LoVo (cell line): Measurements from ENCODE around the gene DCLRE1B.

Source experiments
- DNase-seq: peaks from one replicate; pipeline ENCODE4 v3.0.0-alpha.2; 2016; ENCODE audit warnings: low spot score

Gene DCLRE1B

DNA sequence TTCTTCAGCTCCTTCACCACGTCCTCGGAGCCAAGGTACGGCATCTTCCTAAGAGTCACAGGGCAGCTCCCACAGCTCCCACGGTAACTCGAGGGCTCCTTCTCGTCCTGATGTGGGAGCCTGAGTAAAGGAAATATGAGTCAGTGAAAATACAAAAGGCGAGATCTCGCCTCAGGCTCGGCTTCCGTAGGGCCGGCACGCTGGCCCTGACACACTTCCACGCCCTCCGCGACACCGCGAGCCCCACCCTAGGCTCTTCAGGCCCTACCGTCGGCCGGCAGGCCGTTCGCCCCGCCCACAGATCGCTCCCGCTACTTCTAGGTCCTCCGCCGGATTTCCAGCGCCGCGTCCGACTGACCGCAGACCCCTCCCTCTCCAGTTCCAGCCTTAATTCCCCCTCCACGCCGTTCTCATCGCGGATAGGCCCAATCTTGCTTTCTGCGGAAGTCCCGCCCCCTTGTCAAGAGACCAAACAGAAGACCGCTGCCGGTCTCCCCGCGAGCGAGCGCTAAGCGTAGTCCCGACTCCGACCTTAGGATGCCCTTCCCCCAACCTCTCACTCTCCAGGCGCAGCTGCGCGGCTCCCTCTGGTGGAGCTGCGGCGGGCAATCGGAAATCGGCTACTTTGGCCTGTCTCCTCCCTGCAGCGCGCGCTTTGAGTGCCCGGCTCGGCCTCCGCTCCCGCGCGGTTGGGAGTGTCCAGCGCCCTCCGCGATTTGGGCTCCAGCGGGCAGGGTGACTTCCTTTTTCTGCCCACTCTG lies at the start of gene DCLRE1B, which contains the start of gene AP4B1:
TSS of gene DCLRE1B (plus strand) at position 653 of the 761 bp plus-strand sequence. CDS start 261 bp downstream, outside the sequence.
TSS of gene AP4B1 (minus strand) at position 126 of the 761 bp plus-strand sequence. CDS start at position 44, 82 bp downstream.
- DNase-seq = peak; percentile 99

DNA sequence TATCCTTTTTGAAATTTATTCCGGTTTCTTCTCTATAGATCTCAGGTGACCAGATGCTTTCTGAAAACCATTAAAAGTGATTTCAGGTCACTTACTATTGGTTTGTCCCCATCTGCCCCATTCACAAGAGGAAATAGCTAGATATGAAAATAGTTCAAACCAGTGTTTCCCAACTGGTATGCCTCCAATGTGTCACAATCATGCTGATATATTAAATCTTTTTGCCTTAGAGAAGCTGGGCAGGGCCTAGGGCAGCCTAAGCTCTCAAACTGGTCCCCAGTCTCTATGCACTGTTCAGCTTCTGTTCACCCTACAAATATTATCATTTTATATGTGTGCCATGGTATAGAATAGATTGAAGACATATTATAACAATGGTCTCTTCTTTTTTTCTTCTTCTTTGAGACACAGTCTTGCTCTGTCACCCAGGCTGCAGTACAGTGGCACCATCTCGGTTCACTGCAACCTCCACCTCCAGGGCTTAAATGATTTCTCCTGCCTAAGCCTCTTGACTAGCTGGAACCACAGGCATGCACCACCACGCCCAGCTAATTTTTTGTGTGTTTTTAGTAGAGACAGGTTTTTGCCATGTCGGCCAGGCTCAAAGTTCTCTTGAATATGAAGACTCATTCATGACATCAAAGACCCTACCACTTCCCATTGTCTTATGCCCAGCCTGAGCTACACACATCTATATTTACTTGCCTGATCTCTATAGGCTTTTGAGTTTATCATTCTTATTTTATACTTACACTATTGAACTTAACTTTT lies 49.3 kb upstream of the DCLRE1B start:
- DNase-seq = no peak

DNA sequence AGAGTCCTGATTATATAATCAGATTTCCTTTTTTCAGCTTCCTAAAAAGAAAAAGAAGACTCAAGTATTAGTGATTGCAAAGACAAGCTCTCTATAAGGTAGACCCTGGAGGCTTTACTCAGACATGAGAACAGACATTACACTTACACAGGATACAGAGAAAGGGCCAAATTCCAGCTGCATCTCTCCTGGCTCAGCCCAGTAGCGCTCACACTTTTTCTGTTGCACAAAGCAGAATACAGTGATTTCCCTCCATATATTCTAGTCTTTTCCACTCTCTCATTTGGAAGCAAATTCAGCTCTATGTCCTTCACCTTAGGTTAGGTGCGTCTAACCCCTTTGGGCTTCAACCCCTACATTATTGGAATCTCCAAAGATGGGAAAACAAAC lies 48.7 kb upstream of the DCLRE1B start:
- no peak for DNase-seq

DNA sequence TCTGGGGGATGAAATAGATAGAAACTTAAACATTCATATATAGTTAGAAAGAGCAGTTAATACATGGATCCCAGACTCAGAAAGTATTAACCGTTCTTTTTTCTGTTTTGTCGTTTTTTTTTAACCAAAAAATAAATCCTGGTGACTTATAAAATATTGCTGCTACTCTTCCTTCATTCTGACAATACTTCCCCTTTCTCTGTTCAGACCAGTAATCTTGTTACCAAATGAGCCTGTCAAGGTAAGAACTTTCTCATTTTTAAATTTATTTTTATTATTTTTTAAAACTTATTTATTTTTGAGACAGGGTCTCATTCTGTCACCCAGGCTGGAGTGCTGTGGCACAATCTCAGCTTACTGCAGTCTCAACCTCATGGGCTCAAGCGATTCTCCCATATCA lies 47.4 kb upstream of the DCLRE1B start:
- DNase-seq = no peak

DNA sequence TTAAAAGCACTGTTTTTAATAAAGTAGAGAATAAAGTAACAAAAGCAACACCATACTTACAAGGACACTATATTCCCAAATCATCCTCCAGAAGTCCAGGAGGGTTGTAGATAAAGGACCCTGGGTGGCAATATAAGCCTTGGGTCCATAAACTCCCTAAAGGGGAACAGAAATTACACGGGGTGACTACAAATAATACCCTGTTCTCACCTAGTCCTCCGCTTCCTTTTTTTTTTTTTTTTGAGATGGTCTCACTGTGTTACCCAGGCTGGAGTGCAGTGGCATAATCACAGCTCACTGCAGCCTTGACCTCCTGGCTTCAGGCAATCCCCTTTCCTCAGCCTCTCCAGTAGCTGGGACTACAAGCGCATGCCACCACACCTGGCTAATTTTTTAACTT lies 46.7 kb upstream of the DCLRE1B start:
- no peak for DNase-seq

DNA sequence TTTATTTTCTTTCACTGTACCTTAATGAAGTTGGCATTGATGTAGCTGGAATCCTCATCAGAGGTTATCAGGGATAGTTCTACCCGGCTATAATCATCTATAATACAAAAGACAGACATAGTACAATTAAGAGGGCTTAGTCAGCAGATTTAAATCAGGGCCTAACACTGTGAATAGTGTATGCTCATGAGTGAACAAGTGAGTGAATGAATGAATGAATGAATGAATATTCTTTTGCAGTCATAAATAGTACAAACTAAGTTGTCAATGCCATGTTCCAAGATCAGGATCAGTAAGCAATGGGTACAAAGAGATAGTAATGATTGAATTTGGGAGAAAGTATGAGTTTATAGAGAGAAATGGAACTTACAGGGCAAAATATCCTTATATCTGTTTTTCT lies 46.1 kb upstream of the DCLRE1B start:
- no peak for DNase-seq

DNA sequence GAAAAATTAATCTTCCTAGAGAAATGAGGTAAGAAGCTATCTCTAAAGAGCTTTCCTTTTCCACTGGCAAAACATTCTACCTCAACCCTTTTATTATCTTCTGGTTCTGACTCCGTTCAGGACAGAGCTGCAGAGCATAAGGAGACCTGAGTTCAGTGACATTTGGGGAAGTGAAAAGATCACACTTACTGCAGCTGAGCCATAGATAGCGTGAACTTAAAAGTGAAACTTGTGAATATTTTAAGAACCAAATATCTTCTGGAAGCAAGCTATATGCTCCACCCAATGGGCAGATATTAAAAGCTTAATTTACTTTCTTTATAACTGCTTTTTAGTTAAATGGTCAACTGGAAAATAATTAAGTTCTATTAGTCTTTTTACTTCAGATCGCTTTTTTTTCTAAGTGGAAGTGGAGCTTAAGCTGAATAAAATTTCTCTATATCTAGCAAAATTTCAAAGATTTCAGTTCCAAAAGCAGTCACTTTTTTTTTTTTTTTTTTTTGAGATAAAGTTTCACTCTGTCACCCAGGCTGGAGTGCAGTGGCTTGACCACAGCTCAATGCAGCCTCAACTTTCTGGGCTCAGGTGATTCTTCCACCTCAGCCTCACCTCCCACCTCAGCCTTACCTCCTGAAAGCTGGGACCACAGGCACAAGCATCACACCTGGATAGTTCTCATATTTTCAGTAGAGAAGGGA lies 45.5 kb upstream of the DCLRE1B start:
- no peak for DNase-seq

DNA sequence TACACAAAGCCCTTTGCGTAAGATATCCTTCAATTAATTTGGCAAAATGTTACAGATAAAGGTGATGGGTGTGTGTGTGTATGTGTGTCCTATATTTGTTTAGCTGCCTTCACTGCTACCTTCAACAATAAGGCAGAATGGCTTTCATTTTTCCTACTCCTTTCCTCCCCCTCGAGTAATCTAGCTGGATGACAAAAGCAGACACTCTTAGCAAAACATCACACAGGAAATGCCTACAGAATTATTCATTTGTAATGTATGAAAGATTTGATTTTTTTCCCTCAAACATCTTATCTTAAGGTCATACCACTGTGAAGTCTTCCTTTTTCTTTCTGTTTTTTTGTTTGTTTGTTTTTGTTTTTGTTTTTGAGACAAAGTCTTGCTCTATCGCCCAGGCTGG lies 44.2 kb upstream of the DCLRE1B start:
- DNase-seq = no peak

DNA sequence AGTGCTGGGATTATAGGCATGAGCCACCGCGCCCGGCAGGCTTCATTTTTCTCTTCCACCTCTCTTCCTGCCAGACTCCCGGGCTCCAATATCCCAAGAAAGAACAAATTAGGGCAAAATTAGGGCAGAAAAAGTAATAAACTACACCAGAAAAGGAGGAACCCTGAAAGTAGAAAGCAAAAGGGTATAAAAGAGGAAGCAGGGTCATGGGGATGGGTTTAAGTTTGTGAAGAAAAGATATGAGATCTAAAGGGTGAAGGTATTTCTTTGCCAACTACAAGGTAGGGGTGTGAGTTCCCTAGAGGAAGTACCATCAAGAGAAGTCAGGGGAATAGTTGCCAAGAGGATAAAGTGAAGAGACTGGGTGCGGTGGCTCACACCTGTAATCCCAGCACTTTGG lies 43.5 kb upstream of the DCLRE1B start:
- DNase-seq = no peak

DNA sequence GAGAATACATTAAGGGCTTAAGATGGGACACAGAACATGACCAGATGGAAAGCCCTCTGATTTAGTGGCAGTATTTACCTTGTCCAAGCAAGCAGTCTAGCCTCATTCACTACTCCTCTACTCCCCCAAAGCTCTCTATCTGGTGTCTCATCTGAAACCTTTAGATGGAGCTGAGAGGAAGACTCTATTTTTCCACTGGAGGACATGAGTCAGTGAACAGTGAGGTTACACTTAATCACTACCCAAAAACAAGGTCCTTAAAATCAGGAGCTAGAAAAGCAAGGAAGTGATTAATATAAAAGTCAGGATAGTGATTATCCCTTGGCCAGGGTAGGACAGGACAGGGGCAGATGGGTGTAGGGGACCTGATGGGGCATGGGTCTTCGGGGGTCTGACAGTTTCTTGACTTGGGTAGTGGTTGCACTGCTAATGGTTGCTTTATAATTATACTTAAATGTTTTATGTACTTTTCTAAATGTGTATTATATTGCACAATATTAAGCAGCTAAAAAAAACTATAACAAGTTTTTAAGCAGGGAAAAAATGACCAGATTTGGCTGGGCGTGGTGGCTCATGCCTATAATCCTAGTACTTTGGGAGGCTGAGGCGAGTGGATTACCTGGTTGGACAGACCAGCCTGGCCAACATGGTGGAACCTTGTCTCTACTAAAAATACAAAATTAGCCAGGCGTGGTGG lies 36.6 kb upstream of the DCLRE1B start:
- no peak for DNase-seq

DNA sequence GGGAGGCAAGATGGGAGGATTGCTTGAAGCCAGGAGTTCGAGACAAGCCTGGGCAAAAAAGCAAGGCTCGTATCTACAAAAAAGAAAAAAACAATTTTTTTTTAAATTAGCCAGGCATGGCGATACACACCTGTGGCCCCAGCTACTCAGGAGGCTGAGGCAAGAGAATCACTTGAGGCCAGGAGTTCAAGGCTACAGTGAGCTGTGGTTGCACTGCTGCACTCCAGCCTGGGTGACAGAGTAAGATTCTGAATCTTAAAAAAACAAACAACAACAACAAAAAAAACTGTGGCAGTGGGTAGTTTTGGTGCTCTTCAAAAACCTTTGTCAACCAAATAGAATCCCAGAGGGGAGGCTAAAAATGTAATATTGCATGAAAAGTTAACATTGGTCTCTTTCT lies 34.3 kb upstream of the DCLRE1B start:
- no peak for DNase-seq

DNA sequence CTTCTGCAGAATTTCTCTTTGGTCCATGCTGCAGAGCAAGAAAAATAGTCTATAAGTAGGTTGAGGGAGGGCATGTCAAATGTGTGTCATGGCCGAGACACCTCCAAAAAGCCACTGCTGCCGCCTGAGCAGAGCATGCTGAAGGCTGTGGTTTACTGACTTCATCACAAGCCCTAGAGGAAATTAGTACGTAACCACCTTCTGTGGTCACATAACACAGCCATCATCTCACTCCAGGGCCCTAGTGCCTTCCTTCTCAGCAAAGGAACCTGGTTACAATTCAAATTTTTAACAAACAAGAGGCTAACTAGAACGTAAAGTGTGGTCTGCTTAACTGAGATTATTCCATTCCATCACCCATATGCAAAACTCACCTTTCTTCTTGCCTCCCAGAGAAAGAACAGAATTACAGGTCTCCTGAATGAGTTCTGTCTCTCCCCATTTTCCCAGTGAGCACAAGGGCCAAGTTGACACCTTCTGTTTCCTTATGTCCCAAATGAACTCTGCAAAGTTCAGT lies 33.5 kb upstream of the DCLRE1B start, which contains the start of gene PTPN22:
TSS of gene PTPN22 (minus strand) at position 116 of the 517 bp plus-strand sequence.
- DNase-seq = no peak

DNA sequence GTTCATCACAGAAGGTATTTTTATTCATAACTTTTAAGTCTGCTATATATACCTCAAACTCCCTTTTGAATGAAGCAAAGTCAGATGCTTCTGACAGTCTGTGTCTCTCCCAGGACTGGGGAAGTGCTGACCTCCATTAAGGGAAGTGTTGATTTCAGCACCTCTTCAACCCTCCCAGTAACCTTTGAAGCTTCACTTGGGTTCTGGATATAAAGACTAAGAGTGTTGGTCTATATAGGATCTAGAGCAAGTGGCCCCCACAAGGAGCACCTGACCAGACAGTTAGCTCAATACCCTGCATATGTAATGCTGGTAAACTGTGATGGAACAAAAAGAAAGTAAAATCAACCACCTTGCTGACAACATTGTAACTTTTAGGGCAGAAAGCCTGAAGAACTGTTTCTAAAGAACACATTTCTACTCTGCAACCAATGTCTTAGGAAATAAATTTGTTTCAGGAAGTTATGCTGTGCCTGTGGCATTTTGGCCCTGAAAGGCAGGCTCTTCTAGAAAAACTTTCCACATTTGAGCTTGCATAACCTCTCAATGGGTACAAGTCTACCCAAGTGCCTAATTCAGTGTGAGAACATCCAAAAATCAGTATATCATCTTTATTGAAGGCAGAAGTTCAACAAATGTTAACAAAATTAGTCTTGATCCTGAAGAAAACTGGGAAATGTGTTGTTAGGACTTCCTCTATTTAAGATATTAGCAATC lies 32.7 kb upstream of the DCLRE1B start:
- DNase-seq = no peak

DNA sequence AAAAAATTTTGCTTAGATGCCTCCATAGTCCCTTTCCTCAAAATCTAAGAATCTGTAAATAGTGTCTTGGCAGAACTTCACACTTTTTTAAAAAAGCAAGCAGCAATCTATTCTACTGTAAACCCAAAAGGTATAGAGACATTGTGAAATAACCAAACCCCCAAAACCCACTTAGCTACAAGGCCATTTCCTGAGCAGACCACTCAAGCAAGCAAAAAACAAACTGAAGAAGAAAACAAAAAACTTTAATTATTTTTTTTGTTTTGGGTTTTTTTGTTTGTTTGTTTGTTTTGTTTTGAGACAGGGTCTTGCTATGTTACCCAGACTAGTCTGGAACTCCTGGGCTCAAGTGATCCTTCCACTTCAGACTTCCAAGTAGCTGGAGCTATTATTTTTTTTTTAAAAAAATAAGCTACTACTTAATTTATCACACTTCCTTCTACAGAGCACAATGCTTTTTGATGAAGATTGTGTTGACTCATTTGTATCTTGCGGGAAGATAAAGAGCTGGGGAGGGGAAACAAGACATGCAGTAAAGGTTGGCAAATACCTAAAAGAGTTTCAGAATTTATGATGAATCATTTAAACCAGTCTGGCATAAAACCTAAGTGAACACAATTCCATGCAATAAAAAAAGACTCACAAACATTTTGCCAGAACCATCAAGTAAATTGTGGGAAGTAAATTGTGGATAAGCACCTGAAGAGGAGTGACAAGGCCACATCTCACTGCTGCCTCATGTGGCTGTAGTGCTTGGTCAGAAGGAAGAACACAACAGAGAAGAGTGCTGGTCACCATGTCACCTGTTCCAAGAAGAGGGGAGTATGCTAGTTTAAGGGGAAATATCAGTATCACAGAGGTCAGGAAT lies 30.9 kb upstream of the DCLRE1B start:
- peak; percentile 55 for DNase-seq

DNA sequence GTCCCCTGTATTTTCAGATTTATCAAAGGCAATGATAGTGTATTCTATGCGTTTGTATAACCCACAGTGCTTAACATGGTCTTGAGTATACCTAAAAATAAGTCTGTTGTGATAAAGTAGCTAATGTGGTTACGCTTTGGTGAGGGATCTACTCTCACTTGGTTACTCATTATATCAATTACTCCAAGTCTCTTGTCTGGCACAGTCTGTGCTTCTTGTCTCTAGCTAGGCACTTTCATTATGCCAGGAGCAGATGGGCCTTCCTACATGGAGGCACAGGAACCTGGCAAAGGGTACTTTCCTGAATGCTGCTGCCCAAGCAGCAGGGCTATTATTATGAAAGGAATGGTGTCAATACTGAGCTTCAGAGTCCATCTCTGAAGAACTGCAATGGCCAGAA lies 29.4 kb upstream of the DCLRE1B start:
- DNase-seq = no peak

DNA sequence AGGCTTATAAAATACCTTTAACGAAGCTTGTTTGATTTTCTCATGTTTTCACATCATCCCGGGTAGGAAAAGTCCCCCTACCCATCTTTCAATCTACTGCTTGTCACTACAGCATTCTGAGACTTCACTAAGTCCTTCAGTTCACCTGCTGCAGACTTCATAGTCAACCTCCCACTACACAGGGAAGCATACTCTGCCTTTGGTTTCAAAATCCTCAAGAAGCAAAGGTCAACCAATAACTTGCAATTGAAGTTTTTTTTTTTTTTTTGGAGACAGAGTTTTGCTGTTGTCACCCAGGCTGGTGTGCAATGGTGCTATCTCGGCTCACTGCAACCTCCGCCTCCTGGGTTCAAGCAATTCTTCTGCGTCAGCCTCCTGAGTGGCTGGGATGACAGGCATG lies 28.9 kb upstream of the DCLRE1B start:
- no peak for DNase-seq

DNA sequence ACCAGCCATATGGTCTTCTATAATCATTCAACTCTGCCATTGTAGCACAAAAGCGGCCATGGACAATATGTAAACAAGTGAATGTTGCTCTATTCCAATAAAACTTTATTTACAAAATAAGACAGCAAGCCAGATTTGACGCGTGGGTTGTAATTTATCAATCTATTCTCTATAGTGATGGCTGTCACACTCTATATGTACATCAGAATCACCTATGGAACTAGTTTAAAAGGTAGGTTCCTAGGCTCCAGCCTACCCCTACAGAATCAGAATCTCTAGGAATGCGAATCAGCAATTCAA lies 25.4 kb upstream of the DCLRE1B start:
- no peak for DNase-seq

DNA sequence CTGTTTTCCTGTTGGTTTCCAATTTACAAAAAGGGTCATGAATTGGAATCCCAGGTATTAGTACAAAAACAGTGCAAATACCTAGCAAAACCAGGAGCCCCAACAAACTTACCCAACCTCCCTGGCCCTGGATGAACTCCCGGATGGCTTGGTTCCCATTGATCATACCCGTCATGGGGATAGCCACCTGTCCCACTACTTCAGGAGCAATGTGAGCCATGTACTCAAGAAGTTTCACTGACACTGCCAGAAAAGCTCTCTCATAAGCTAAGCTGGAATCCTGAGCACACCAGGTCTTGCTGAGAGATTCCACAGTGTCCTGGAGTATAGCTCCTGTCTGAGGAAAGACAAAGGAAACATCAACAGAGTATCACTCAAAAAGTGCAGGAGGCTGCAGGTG lies 23.5 kb upstream of the DCLRE1B start:
- DNase-seq = no peak

DNA sequence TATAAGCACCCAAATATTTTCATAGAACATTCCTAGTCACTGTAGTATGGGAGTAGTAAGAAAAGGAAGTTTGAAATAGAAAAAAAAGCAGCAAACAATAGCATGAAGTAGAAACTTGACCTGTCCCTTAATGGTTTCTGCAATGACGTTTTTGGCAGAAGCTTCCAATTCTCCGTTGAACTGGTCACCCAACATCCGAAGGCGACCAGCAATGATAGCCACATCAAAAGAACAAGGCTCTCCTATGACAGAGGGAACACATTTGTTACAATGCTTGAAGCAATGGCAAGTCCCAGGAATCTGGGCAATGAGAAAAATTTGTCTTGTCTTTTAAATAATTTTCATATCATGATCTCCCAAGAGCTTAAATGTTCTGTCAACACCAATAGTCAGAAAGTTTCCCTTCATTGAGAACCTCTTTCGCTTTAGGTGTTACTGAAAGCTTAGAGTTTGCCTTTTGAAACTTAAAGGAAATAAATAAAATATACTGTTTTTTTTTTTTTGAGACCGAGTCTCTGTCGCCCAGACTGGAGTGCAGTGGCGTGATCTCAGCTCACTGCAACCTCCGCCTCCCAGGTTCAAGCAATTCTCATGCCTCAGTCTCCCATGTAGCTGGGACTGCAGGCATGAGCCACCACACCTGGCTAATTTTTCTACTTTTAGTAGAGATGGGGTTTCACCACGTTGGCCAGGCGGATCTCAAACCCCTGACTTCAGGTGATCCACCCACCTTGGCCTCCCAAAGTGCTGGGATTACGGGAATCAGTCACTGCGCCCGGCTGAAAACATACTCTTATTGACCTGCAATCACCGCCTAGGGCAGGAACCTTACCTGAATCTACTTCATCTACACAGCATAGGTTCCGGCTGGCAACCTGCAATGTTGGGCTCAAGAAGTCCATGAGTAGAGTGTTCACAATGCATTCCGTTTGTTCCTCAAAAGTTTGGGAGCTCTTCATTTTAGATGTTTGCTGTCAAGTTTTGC lies 18.4 kb upstream of the DCLRE1B start:
- DNase-seq = no peak
